ENCODE measurements around the gene BBS1.
A peak's percentile ranks its signal among the peaks of the same experiment; 100 is the strongest.

Gene BBS1

DNA sequence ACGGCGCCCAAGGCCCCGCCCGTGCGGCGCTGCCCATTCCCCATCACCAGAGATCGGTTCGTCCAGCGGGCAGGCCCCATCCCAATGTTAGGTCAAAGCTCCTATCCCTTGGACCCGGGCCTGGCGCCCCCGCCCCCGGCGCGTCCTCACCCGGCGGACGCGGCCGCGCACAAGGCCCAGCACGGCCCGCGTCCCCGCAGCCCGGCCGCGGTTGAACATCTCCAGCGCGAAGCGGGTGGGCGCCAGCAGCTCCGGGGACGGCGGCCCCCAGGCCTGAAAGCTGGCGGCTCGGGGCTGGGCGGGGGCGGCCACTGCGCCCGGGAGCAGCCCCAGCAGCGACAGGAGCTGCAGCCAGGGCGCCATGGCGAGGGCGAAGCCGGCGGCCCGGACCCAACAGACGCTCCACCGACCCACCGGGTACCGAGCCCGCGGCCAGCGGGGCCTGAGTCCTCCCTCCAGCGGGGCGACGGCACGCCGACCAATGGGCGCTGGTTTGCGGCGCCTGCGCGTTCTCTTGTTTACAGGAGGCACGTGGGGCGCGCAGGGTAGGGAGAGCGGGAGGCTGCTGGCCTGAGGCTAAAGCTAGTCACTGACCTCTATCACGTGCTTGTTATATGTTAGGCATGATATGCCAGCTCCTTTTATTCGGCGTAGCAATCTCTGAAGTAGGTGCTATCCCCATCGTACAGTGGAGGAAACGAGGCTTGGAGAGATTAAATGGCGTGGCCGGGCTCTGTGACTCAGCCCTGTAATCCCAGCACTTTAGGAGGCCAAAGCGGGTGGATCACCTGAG is 57.9 kb downstream of the BBS1 start, which contains the start of gene CTSF:
CTSF (minus strand) TSS at position 483 of the 793 bp plus-strand sequence; CDS start at position 363, 120 bp downstream.
- TF ChIP-seq, protein P1, sequence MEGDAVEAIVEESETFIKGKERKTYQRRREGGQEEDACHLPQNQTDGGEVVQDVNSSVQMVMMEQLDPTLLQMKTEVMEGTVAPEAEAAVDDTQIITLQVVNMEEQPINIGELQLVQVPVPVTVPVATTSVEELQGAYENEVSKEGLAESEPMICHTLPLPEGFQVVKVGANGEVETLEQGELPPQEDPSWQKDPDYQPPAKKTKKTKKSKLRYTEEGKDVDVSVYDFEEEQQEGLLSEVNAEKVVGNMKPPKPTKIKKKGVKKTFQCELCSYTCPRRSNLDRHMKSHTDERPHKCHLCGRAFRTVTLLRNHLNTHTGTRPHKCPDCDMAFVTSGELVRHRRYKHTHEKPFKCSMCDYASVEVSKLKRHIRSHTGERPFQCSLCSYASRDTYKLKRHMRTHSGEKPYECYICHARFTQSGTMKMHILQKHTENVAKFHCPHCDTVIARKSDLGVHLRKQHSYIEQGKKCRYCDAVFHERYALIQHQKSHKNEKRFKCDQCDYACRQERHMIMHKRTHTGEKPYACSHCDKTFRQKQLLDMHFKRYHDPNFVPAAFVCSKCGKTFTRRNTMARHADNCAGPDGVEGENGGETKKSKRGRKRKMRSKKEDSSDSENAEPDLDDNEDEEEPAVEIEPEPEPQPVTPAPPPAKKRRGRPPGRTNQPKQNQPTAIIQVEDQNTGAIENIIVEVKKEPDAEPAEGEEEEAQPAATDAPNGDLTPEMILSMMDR (IDR thresholded peaks at IDR 0.05; ENCODE audit: borderline replicate concordance, insufficient read depth, low read depth, low read length), result no peak
- H3K4me3 ChIP-seq (ENCODE audit: low read depth, low read length), result peak within 1 kb of the TSS; percentile 47

DNA sequence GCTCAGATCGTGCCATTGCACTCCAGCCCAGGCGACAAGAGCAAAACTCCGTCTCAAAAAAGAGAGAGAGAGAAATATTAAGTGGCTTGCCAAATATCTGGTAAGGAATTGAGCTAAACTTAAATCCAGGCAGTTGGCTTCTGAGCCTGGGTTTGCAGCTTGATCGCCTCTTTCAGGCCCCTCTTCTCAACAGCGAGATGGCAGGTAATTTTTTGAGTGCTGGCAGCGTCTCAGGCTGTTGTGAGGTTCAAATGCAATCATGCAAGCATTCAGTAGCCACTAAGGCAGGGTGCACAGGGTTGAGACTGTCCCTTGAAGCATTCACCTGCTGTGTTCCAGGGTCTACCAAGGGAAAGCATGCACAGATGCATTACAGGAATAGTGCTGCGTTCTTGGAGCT is 58.6 kb downstream of the BBS1 start:
- TF ChIP-seq, protein P1 (IDR thresholded peaks at IDR 0.05; ENCODE audit: borderline replicate concordance, insufficient read depth, low read depth, low read length), result no peak

DNA sequence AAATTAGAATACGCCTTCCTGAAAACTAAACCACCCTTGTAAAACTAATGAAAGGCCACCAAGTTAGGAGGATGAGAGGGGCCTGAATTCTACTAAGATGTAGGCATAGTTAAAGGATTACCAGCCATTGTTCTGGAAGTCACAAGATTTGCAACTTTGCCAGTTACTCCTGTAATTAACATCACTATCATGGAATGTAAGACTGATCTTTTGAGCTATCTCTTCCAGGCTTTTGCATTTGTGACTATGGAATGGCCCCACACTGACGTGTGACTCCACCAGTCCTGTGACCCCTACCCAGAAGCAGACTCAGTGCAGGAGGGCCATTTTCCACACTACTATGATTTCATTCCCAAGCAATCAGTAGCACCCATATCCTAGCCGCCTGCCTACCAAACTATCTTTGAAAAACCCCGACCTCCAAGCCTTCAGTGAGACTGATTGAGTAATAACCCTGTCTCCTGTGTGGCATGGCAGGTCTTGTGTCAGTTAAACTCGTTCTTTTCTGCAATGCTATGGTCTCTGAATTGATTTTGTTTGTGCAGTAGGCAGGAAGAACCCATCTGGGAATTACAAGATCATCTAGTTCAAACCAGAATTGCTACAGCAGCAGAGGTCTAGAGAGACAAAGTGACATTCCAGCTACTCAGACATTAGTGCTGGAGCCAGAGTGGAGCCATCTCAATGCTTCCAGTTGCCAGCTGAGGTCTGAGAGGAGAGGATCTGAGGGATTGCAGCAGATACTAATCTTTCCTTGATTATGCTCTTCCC is 59.8 kb downstream of the BBS1 start:
- H3K4me3 ChIP-seq (ENCODE audit: low read depth, low read length), result no peak overlapping the region
- TF ChIP-seq, protein P1 (IDR thresholded peaks at IDR 0.05; ENCODE audit: borderline replicate concordance, insufficient read depth, low read depth, low read length), result no peak

More for the DNA sequence above, 58.6 kb downstream of the BBS1 start:
- H3K4me3 ChIP-seq (ENCODE audit: low read depth, low read length), result no peak overlapping the region

DNA sequence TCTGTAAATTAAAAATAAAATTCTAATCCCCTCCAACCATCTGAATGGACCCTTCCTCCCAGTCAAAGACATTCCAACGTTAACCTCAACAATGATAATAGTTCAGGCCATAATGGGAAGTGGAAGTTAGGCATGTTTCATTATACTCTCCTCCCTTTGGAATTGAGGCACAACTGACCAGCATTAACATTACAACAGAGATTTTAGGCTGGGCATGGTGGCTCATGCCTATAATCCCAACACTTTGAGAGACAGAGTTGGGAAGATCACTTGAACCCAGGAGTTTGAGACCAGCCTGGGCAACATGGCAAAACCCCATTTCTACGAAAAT is 60.4 kb downstream of the BBS1 start:
- TF ChIP-seq, protein P1 (IDR thresholded peaks at IDR 0.05; ENCODE audit: borderline replicate concordance, insufficient read depth, low read depth, low read length), result no peak
- H3K4me3 ChIP-seq (ENCODE audit: low read depth, low read length), result no peak overlapping the region

DNA sequence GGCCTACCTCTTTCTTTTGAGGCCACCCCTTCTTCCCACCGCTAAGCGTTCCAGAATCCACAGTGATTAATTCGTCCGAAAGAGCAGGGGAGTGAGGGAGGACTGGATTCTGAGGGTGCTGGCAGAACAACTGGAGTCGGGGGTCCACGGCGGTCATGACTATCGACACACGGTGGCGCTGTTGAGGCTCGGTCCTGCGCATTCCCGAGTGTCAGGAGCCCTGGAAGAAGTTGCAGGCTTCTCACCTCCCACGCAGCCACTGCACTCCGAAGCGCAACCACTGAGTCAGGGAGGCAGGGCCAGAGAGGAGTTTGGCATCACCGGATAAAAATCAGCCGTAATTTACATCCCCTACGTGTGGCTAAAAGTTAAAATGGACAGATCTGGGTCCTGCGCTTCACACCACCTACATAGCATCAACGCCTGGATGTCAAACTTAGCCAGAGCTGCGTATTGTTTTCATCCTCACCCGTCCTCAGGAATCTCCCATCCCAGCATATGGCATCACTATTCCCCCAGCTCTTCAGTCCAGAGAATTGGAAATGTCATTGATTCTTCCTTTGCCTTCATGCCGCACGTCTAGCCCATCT is 68.7 kb downstream of the BBS1 start:
- TF ChIP-seq, protein P1 (IDR thresholded peaks at IDR 0.05; ENCODE audit: borderline replicate concordance, insufficient read depth, low read depth, low read length), result peak; percentile 76
- H3K4me3 ChIP-seq (ENCODE audit: low read depth, low read length), result no peak overlapping the region

DNA sequence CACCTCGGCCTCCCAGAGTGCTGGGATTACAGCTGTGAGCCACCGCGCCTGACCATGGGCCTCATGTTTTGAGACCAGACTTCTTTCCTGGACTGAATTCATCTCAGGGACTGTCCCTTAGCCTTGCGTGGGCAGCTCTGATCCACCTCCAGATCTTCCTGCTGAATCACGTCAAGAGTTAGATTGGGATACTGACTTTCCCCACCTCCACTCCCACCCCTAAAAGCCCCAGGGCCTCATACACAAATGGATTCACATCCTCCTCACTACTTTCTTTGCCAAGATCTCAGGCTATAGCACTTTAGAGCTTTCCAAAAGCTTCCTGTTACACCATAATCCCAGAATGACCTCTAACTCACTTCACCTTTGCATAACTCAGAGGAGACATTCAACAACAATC is 70.4 kb downstream of the BBS1 start:
- TF ChIP-seq, protein P1 (IDR thresholded peaks at IDR 0.05; ENCODE audit: borderline replicate concordance, insufficient read depth, low read depth, low read length), result no peak

More for the DNA sequence above, 70.4 kb downstream of the BBS1 start:
- H3K4me3 ChIP-seq (ENCODE audit: low read depth, low read length), result no peak overlapping the region

Data from GM12875 (cell line).